GM06990 (cell line): Measurements from ENCODE around the gene LACTB.

Experiments used
- DNase-seq: peaks from one replicate; pipeline ENCODE4 v3.0.0-alpha.2; 2011; ENCODE audit not compliant: insufficient read length; ENCODE audit errors: extremely low read depth
- H3K27me3 ChIP-seq: replicated peaks from 2 replicates; pipeline ENCODE4 v1.6.0; 2011; ENCODE audit warnings: low read length; ENCODE audit not compliant: control insufficient read depth, insufficient read depth
- H3K36me3 ChIP-seq: 2 replicates; pipeline ENCODE4 v1.5.1; 2011; ENCODE audit warnings: low read length; ENCODE audit not compliant: control insufficient read depth, insufficient read depth
- H3K4me3 ChIP-seq: replicated peaks from 2 replicates; pipeline ENCODE4 v1.5.1; 2011; ENCODE audit warnings: low read depth, mild to moderate bottlenecking, control low read depth, low read length
- CTCF ChIP-seq: IDR thresholded peaks from 2 replicates; pipeline ENCODE4 v1.5.1; 2011; ENCODE audit warnings: low read length, control low read depth, mild to moderate bottlenecking, inconsistent platforms; ENCODE audit not compliant: insufficient read depth, poor library complexity, severe bottlenecking

The LACTB gene

GRCh38 chr15:63082366-63082765 lies 39.3 kb upstream of the LACTB start:
- H3K36me3 ChIP-seq = no peaks in the 10 kb centered on the region
- TF ChIP-seq CTCF = no peak
- no peak for DNase-seq
- H3K4me3 ChIP-seq = no peak overlapping the region
- H3K27me3 ChIP-seq = no peaks in the 10 kb centered on the region; the same call in none of the 2 replicates

GRCh38 chr15:63083044-63083443 lies 38.6 kb upstream of the LACTB start:
- Histone ChIP-seq H3K36me3 (no peaks in the 10 kb centered on the region), H3K27me3 (no peaks in the 10 kb centered on the region; the same call in 1 of the 2 replicates), H3K4me3 (no peak overlapping the region)
- DNase-seq = no peak
- no peak for TF ChIP-seq CTCF

GRCh38 chr15:63083541-63083940 lies 38.1 kb upstream of the LACTB start:
- no peak for DNase-seq
- TF ChIP-seq CTCF = no peak
- no peaks in the 10 kb centered on the region for H3K36me3 ChIP-seq
- H3K27me3 ChIP-seq = no peaks in the 10 kb centered on the region; the same call in 1 of the 2 replicates
- H3K4me3 ChIP-seq = no peak overlapping the region

- TF ChIP-seq CTCF = no peak
- no peak for DNase-seq
- H3K4me3 ChIP-seq = no peak overlapping the region
- H3K27me3 ChIP-seq = no peaks in the 10 kb centered on the region; the same call in 1 of the 2 replicates
- H3K36me3 ChIP-seq = no peaks in the 10 kb centered on the region
Measured at GRCh38 chr15:63084806-63085205, 36.9 kb upstream of the LACTB start.

- Histone ChIP-seq H3K36me3 (no peaks in the 10 kb centered on the region), H3K27me3 (no peaks in the 10 kb centered on the region), H3K4me3 (no peak overlapping the region)
- DNase-seq = no peak
- no peak for TF ChIP-seq CTCF
Measured at GRCh38 chr15:63085289-63085688, 36.4 kb upstream of the LACTB start.

GRCh38 chr15:63086271-63086670 lies 35.4 kb upstream of the LACTB start:
- H3K36me3 ChIP-seq = no peaks in the 10 kb centered on the region
- DNase-seq = no peak
- H3K4me3 ChIP-seq = no peak overlapping the region
- no peak for TF ChIP-seq CTCF
- no peaks in the 10 kb centered on the region for H3K27me3 ChIP-seq
